ENCODE results near the gene RIOK1.
A peak's percentile ranks its signal among the peaks of the same experiment; 100 is the strongest.

RIOK1 gene

GRCh38 chr6:7417684-7418083, 28.1 kb downstream of the RIOK1 start:
- TF ChIP-seq FOXP2 (optimal IDR thresholded peaks at IDR 0.05; ENCODE audit: control extremely low read depth, extremely low read length, insufficient read depth): no peak
- TF ChIP-seq POLR2AphosphoS5 (IDR thresholded peaks at IDR 0.05; ENCODE audit: borderline replicate concordance, low read depth, low read length): no peak
- TF ChIP-seq EZH2 (IDR thresholded peaks at IDR 0.05): no peak
- DNase-seq (ENCODE audit: low read depth, low spot score): no peak
- Histone ChIP-seq H3K4me3 (no peak overlapping the region), H3K9me3 (ENCODE audit: low read depth, low read length) (no peaks in the 10 kb centered on the region), H3K27ac (no peak overlapping the region), H3K36me3 (ENCODE audit: insufficient read depth, low read length) (peaks cover 65% of the 10 kb centered on the region), H3K9ac (ENCODE audit: insufficient read length) (no peak overlapping the region)

GRCh38 chr6:7418238-7418905, 28.8 kb downstream of the RIOK1 start:
- Histone ChIP-seq H3K9ac (ENCODE audit: insufficient read length) (no peak overlapping the region), H3K9me3 (ENCODE audit: low read depth, low read length) (no peaks in the 10 kb centered on the region), H3K4me3 (no peak overlapping the region), H3K36me3 (ENCODE audit: insufficient read depth, low read length) (peaks cover 60% of the 10 kb centered on the region), H3K27ac (no peak overlapping the region)
- TF ChIP-seq EZH2 (IDR thresholded peaks at IDR 0.05) (no peak), FOXP2 (optimal IDR thresholded peaks at IDR 0.05; ENCODE audit: control extremely low read depth, extremely low read length, insufficient read depth) (no peak), POLR2AphosphoS5 (IDR thresholded peaks at IDR 0.05; ENCODE audit: borderline replicate concordance, low read depth, low read length) (no peak)
- peak; percentile 18 for DNase-seq (ENCODE audit: low read depth, low spot score)

GRCh38 chr6:7419065-7419464, 29.5 kb downstream of the RIOK1 start:
- no peaks in the 10 kb centered on the region for H3K9me3 ChIP-seq (ENCODE audit: low read depth, low read length)
- H3K27ac ChIP-seq: no peak overlapping the region
- no peak for DNase-seq (ENCODE audit: low read depth, low spot score)
- H3K36me3 ChIP-seq (ENCODE audit: insufficient read depth, low read length): peaks cover 53% of the 10 kb centered on the region
- H3K4me3 ChIP-seq: no peak overlapping the region
- H3K9ac ChIP-seq (ENCODE audit: insufficient read length): no peak overlapping the region
- TF ChIP-seq POLR2AphosphoS5 (IDR thresholded peaks at IDR 0.05; ENCODE audit: borderline replicate concordance, low read depth, low read length): no peak
- TF ChIP-seq FOXP2 (optimal IDR thresholded peaks at IDR 0.05; ENCODE audit: control extremely low read depth, extremely low read length, insufficient read depth): no peak

DNA sequence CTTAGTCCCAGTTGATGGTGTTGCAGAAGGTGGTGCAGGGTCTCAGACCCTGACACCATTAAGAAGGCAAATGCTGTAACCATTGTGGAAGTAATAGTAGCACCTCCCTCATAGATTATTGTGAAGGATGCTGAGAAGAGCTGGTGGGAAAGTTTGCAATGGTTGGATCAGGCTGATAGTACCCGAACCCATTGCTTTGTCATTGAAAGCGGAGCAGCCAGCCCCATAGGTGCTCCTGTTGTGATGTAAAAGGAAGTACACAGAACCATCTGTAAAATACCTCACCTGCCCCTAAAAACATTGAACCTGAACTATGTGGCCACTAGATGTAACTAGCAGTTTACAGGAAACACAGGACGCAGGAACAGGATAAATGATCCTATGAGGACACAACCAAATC, 31.5 kb downstream of the RIOK1 start:
- Histone ChIP-seq H3K27ac (no peak overlapping the region), H3K4me3 (no peak overlapping the region), H3K36me3 (ENCODE audit: insufficient read depth, low read length) (peaks cover 33% of the 10 kb centered on the region), H3K9ac (ENCODE audit: insufficient read length) (no peak overlapping the region), H3K9me3 (ENCODE audit: low read depth, low read length) (no peaks in the 10 kb centered on the region)
- no peak for DNase-seq (ENCODE audit: low read depth, low spot score)
- no peak for TF ChIP-seq EZH2 (IDR thresholded peaks at IDR 0.05)

GRCh38 chr6:7424058-7424457, 34.5 kb downstream of the RIOK1 start:
- TF ChIP-seq POLR2AphosphoS5 (IDR thresholded peaks at IDR 0.05; ENCODE audit: borderline replicate concordance, low read depth, low read length): no peak
- TF ChIP-seq FOXP2 (optimal IDR thresholded peaks at IDR 0.05; ENCODE audit: control extremely low read depth, extremely low read length, insufficient read depth): no peak
- no peak for TF ChIP-seq EZH2 (IDR thresholded peaks at IDR 0.05)
- DNase-seq (ENCODE audit: low read depth, low spot score): no peak

GRCh38 chr6:7424967-7425807, 35.6 kb downstream of the RIOK1 start:
- Histone ChIP-seq H3K27ac (no peak overlapping the region), H3K36me3 (ENCODE audit: insufficient read depth, low read length) (no peaks in the 10 kb centered on the region; the same call in 1 of the 2 replicates), H3K4me3 (no peak overlapping the region), H3K9ac (ENCODE audit: insufficient read length) (no peak overlapping the region), H3K9me3 (ENCODE audit: low read depth, low read length) (no peaks in the 10 kb centered on the region)
- no peak for TF ChIP-seq EZH2 (IDR thresholded peaks at IDR 0.05)
- no peak for TF ChIP-seq POLR2AphosphoS5 (IDR thresholded peaks at IDR 0.05; ENCODE audit: borderline replicate concordance, low read depth, low read length)
- TF ChIP-seq FOXP2 (optimal IDR thresholded peaks at IDR 0.05; ENCODE audit: control extremely low read depth, extremely low read length, insufficient read depth): no peak
- no peak for DNase-seq (ENCODE audit: low read depth, low spot score)

More at GRCh38 chr6:7424058-7424457, 34.5 kb downstream of the RIOK1 start:
- H3K9me3 ChIP-seq (ENCODE audit: low read depth, low read length): no peaks in the 10 kb centered on the region
- no peak overlapping the region for H3K9ac ChIP-seq (ENCODE audit: insufficient read length)
- no peak overlapping the region for H3K4me3 ChIP-seq
- H3K36me3 ChIP-seq (ENCODE audit: insufficient read depth, low read length): peaks cover 10% of the 10 kb centered on the region
- H3K27ac ChIP-seq: no peak overlapping the region

- no peak overlapping the region for H3K4me3 ChIP-seq
Observed at GRCh38 chr6:7425808-7426190, 36.2 kb downstream of the RIOK1 start.

DNA sequence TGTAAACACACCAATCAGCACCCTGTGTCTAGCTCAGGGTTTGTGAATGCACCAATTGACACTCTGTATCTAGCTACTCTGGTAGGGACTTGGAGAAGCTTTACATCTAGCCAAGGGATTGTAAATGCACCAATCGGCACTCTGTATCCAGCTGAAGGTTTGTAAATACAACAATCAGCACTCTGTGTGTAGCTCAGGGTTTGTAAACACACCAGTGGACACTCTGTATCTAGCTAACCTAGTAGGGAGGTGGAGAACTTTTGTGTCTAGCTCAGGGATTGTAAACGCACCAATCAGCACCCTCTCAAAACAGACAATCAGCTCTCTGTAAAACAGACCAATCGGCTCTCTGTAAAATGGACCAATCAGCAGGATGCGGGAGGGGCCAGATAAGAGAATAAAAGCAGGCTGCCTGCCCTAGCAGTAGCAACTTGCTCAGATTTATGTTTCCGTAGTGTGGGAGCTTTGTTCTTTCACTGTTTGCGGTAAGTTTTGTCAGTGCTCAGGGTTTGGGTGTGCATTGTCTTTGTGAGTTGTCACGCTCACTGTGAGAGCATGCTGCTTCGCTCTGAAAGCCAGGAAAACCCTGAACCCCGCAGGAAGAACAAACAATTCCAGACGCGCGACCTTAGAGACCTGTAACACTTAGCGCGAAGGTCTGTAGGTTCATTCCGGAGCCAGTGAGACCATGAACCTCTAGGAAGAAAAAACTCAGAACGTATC, 37.0 kb downstream of the RIOK1 start:
- no peaks in the 10 kb centered on the region for H3K36me3 ChIP-seq (ENCODE audit: insufficient read depth, low read length)
- no peak overlapping the region for H3K27ac ChIP-seq
- no peak overlapping the region for H3K4me3 ChIP-seq
- H3K9me3 ChIP-seq (ENCODE audit: low read depth, low read length): no peaks in the 10 kb centered on the region
- no peak for TF ChIP-seq FOXP2 (optimal IDR thresholded peaks at IDR 0.05; ENCODE audit: control extremely low read depth, extremely low read length, insufficient read depth)
- no peak for TF ChIP-seq POLR2AphosphoS5 (IDR thresholded peaks at IDR 0.05; ENCODE audit: borderline replicate concordance, low read depth, low read length)
- TF ChIP-seq EZH2 (IDR thresholded peaks at IDR 0.05): no peak
- H3K9ac ChIP-seq (ENCODE audit: insufficient read length): no peak overlapping the region
- DNase-seq (ENCODE audit: low read depth, low spot score): no peak

More at GRCh38 chr6:7425808-7426190, 36.2 kb downstream of the RIOK1 start:
- no peaks in the 10 kb centered on the region for H3K9me3 ChIP-seq (ENCODE audit: low read depth, low read length)
- H3K27ac ChIP-seq: no peak overlapping the region
- no peak for TF ChIP-seq FOXP2 (optimal IDR thresholded peaks at IDR 0.05; ENCODE audit: control extremely low read depth, extremely low read length, insufficient read depth)
- no peak for TF ChIP-seq POLR2AphosphoS5 (IDR thresholded peaks at IDR 0.05; ENCODE audit: borderline replicate concordance, low read depth, low read length)
- TF ChIP-seq EZH2 (IDR thresholded peaks at IDR 0.05): no peak
- no peaks in the 10 kb centered on the region for H3K36me3 ChIP-seq (ENCODE audit: insufficient read depth, low read length)
- no peak overlapping the region for H3K9ac ChIP-seq (ENCODE audit: insufficient read length)
- no peak for DNase-seq (ENCODE audit: low read depth, low spot score)
